ENCODE measurements around the gene NRCAM.

GRCh38 chr7:108278281-108278680 is 178.0 kb downstream of the NRCAM start:
- TF ChIP-seq CTCF (IDR thresholded peaks at IDR 0.05) = no peak
- TF ChIP-seq ZNF138 (CRISPR knock-in tag; conservative IDR thresholded peaks at IDR 0.05) = no peak
- no peak for TF ChIP-seq FOXJ3 (CRISPR knock-in tag; IDR thresholded peaks at IDR 0.05; ENCODE audit: borderline replicate concordance)
- TF ChIP-seq CREB1 (CRISPR knock-in tag; IDR thresholded peaks at IDR 0.05) = no peak
- TF ChIP-seq ZBTB21 (CRISPR knock-in tag; IDR thresholded peaks at IDR 0.05; ENCODE audit: borderline replicate concordance) = no peak
- TF ChIP-seq, protein P1, sequence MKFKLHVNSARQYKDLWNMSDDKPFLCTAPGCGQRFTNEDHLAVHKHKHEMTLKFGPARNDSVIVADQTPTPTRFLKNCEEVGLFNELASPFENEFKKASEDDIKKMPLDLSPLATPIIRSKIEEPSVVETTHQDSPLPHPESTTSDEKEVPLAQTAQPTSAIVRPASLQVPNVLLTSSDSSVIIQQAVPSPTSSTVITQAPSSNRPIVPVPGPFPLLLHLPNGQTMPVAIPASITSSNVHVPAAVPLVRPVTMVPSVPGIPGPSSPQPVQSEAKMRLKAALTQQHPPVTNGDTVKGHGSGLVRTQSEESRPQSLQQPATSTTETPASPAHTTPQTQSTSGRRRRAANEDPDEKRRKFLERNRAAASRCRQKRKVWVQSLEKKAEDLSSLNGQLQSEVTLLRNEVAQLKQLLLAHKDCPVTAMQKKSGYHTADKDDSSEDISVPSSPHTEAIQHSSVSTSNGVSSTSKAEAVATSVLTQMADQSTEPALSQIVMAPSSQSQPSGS (CRISPR knock-in tag; IDR thresholded peaks at IDR 0.05; ENCODE audit: borderline replicate concordance, low read depth) = no peak
- TF ChIP-seq E2F4 (CRISPR knock-in tag; IDR thresholded peaks at IDR 0.05; ENCODE audit: borderline replicate concordance, low read depth) = no peak
- TF ChIP-seq NFYB (CRISPR knock-in tag; conservative IDR thresholded peaks at IDR 0.05; ENCODE audit: low read depth) = no peak
- TF ChIP-seq, protein P2, sequence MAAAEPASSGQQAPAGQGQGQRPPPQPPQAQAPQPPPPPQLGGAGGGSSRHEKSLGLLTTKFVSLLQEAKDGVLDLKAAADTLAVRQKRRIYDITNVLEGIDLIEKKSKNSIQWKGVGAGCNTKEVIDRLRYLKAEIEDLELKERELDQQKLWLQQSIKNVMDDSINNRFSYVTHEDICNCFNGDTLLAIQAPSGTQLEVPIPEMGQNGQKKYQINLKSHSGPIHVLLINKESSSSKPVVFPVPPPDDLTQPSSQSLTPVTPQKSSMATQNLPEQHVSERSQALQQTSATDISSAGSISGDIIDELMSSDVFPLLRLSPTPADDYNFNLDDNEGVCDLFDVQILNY (CRISPR knock-in tag; IDR thresholded peaks at IDR 0.05) = no peak
- TF ChIP-seq, protein P3, sequence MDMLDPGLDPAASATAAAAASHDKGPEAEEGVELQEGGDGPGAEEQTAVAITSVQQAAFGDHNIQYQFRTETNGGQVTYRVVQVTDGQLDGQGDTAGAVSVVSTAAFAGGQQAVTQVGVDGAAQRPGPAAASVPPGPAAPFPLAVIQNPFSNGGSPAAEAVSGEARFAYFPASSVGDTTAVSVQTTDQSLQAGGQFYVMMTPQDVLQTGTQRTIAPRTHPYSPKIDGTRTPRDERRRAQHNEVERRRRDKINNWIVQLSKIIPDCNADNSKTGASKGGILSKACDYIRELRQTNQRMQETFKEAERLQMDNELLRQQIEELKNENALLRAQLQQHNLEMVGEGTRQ (CRISPR knock-in tag; IDR thresholded peaks at IDR 0.05) = no peak
- no peak for TF ChIP-seq TCF7 (CRISPR knock-in tag; IDR thresholded peaks at IDR 0.05; ENCODE audit: low read depth)
- TF ChIP-seq, protein P4, sequence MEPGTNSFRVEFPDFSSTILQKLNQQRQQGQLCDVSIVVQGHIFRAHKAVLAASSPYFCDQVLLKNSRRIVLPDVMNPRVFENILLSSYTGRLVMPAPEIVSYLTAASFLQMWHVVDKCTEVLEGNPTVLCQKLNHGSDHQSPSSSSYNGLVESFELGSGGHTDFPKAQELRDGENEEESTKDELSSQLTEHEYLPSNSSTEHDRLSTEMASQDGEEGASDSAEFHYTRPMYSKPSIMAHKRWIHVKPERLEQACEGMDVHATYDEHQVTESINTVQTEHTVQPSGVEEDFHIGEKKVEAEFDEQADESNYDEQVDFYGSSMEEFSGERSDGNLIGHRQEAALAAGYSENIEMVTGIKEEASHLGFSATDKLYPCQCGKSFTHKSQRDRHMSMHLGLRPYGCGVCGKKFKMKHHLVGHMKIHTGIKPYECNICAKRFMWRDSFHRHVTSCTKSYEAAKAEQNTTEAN (CRISPR knock-in tag; IDR thresholded peaks at IDR 0.05) = no peak
- TF ChIP-seq, protein P5, sequence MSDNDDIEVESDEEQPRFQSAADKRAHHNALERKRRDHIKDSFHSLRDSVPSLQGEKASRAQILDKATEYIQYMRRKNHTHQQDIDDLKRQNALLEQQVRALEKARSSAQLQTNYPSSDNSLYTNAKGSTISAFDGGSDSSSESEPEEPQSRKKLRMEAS (CRISPR knock-in tag; IDR thresholded peaks at IDR 0.05) = no peak
